ENCODE data around the gene ATP2A1.

DNA sequence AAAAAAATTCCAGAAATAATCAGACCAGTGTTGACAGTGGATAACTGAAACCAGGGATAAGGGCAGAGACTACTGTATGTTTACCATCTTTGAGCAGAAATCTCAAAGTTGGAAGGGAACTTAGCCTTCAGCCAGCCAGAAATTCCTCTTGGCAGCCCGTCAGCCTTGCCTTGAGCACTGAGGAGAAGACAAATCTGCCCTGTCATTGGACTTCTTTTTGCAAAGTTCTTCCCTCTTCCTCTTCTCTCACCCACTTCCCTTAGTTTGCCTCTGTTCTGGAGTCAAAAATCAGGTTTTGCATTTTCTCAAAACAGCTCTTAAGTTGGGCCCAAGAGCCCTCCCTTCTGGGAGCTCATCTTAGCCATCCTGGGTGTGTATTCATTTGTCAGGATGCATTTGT lies 38.4 kb upstream of the ATP2A1 start:
- TF ChIP-seq ZNF274 (IDR thresholded peaks at IDR 0.05; ENCODE audit: low read depth, low read length) (no peak), YY1 (IDR thresholded peaks at IDR 0.05; ENCODE audit: insufficient read depth, insufficient read length) (no peak)

Measured in NT2/D1 (cell line).